H1 (cell line): ENCODE measurements around the gene SLC48A1. TPM values are rescaled to one million over a fixed set of nuclear protein-coding genes. Genes with fewer than 3 reads are reported as not detected.

Experiments used
- CTCF ChIA-PET: fragments of 300-600 bp; sonication (Branson Sonifier 250); formaldehyde crosslinking; loops from one replicate; lab custom pipeline; 2021; ENCODE audit not compliant: partially characterized antibody; lab: Charles Lee
- POLR2A ChIA-PET: fragments of 300-600 bp; sonication (Branson Sonifier 250); formaldehyde crosslinking; loops from one replicate; lab custom pipeline; 2021; ENCODE audit warnings: inconsistent platforms; ENCODE audit not compliant: partially characterized antibody; lab: Charles Lee
- DNase-seq, 2 experiments: peaks; one replicate each; pipeline versions ENCODE4 v3.0.0 to v3.0.0-alpha.2; 2010 to 2022; ENCODE audit warnings: low spot score in 2 of 2, low read depth in 1 of 2, mixed read lengths in 1 of 2
- FAIRE-seq: peaks from 2 replicates; lab custom pipeline; 2011; peaks lifted over from hg19 to GRCh38; lab: Jason Lieb, UNC
- H2AFZ ChIP-seq: 2 replicates; pipeline ENCODE4 v1.8.1; 2012; ENCODE audit warnings: low read length, inconsistent platforms
- H2AK5ac ChIP-seq: 2 replicates; pipeline ENCODE4 v1.6.1; 2013; ENCODE audit warnings: low read depth, low read length
- H2BK120ac ChIP-seq: replicated peaks from 2 replicates; pipeline ENCODE3; 2013; ENCODE audit warnings: low read depth, low read length, inconsistent platforms
- H2BK12ac ChIP-seq: 2 replicates; pipeline ENCODE4 v1.6.1; 2013; ENCODE audit warnings: low read depth, low read length
- H2BK15ac ChIP-seq: 2 replicates; pipeline ENCODE4 v1.6.1; 2013; ENCODE audit warnings: low read length
- H2BK20ac ChIP-seq: 2 replicates; pipeline ENCODE4 v1.6.1; 2013; ENCODE audit warnings: low read length
- H2BK5ac ChIP-seq: 2 replicates; pipeline ENCODE4 v1.6.1; 2013; ENCODE audit warnings: low read depth, low read length
- H3K14ac ChIP-seq: 2 replicates; pipeline ENCODE4 v1.6.1; 2013; ENCODE audit warnings: inconsistent platforms; ENCODE audit not compliant: insufficient read length
- H3K18ac ChIP-seq: 2 replicates; pipeline ENCODE4 v1.6.1; 2013; ENCODE audit warnings: low read length; ENCODE audit errors: extremely low read depth
- H3K23ac ChIP-seq: 2 replicates; pipeline ENCODE4 v1.6.1; 2013; ENCODE audit warnings: inconsistent platforms; ENCODE audit not compliant: insufficient read length
- H3K23me2 ChIP-seq: 2 replicates; pipeline ENCODE4 v1.6.1; 2013; ENCODE audit warnings: low read depth, low read length
- H3K27ac ChIP-seq: 2 replicates; pipeline ENCODE4 v1.6.1; 2011; ENCODE audit warnings: low read depth, low read length, inconsistent platforms
- H3K27me3 ChIP-seq, 4 experiments: replicated peaks in 1 of 4; 1 replicate in 1 of 4; 2 replicates in 3 of 4; pipeline versions ENCODE4 v1.6.1 to v1.8.1; 2011 to 2013; ENCODE audit warnings: low read length in 3 of 4, mild to moderate bottlenecking in 3 of 4, inconsistent platforms in 2 of 4, mixed read lengths in 2 of 4, moderate library complexity in 1 of 4; ENCODE audit not compliant: control insufficient read depth in 3 of 4, insufficient read depth in 3 of 4; ENCODE audit errors: extremely low read depth in 1 of 4
- H3K36me3 ChIP-seq, 4 experiments: 2 replicates each; pipeline versions ENCODE4 v1.6.1 to v1.8.1; 2011 to 2013; ENCODE audit warnings: mild to moderate bottlenecking in 4 of 4, low read length in 3 of 4, moderate library complexity in 2 of 4, control low read depth in 1 of 4, inconsistent platforms in 1 of 4; ENCODE audit not compliant: insufficient read depth in 4 of 4, control insufficient read depth in 2 of 4
- H3K4ac ChIP-seq: replicated peaks from 2 replicates; pipeline ENCODE3; 2013; ENCODE audit warnings: low read length, low read depth, mixed read lengths, inconsistent platforms; ENCODE audit not compliant: insufficient read length
- H3K4me1 ChIP-seq, 4 experiments: replicated peaks in 1 of 4; 1 replicate in 1 of 4; 2 replicates in 3 of 4; pipeline versions ENCODE4 v1.6.1 to v1.8.1; 2011 to 2013; ENCODE audit warnings: low read length in 3 of 4, inconsistent platforms in 2 of 4, mixed read lengths in 1 of 4; ENCODE audit not compliant: insufficient read depth in 4 of 4, control insufficient read depth in 3 of 4
- H3K4me2 ChIP-seq, 2 experiments: 2 replicates each; pipeline versions ENCODE4 v1.6.1 to v1.8.1; 2011 to 2013; ENCODE audit warnings: low read depth in 2 of 2, low read length in 2 of 2, control low read depth in 1 of 2, inconsistent platforms in 1 of 2, mild to moderate bottlenecking in 1 of 2; ENCODE audit not compliant: insufficient read depth in 1 of 2
- H3K4me3 ChIP-seq, 4 experiments: fragments of 200-600, 300-600 bp in 1 of 4; sonication (generic), shearing (Covaris generic), sonication (Bioruptor Twin) in 1 of 4; 2 replicates each; pipeline versions ENCODE4 v1.5.1 to v1.8.1; 2011 to 2016; ENCODE audit warnings: low read length in 4 of 4, low read depth in 3 of 4, control low read depth in 2 of 4, inconsistent platforms in 2 of 4, mild to moderate bottlenecking in 2 of 4, mixed read lengths in 1 of 4, moderate library complexity in 1 of 4; ENCODE audit not compliant: insufficient read depth in 2 of 4; ENCODE audit errors: extremely low read depth in 1 of 4
- H3K56ac ChIP-seq: replicated peaks from 2 replicates; pipeline ENCODE3; 2013; ENCODE audit warnings: low read depth, mild to moderate bottlenecking, mixed read lengths, low read length, inconsistent platforms; ENCODE audit not compliant: insufficient read length
- H3K79me1 ChIP-seq: 2 replicates; pipeline ENCODE4 v1.6.1; 2013; ENCODE audit warnings: low read depth, low read length, control low read depth
- H3K79me2 ChIP-seq, 2 experiments: 2 replicates each; pipeline versions ENCODE4 v1.6.1 to v1.8.1; 2012 to 2013; ENCODE audit warnings: low read length in 2 of 2, mild to moderate bottlenecking in 2 of 2, inconsistent platforms in 1 of 2; ENCODE audit not compliant: insufficient read depth in 2 of 2, control insufficient read depth in 1 of 2
- H3K9ac ChIP-seq, 4 experiments: replicated peaks in 1 of 4; 1 replicate in 1 of 4; 2 replicates in 3 of 4; pipeline versions ENCODE4 v1.6.1 to v1.8.1; 2011 to 2013; ENCODE audit warnings: low read depth in 3 of 4, low read length in 3 of 4, control low read depth in 2 of 4, mild to moderate bottlenecking in 2 of 4, moderate library complexity in 2 of 4, inconsistent platforms in 1 of 4; ENCODE audit errors: extremely low read depth in 1 of 4
- H3K9me3 ChIP-seq, 2 experiments: 2 replicates each; pipeline versions ENCODE4 v1.6.1 to v1.8.1; 2012 to 2013; ENCODE audit warnings: mild to moderate bottlenecking in 2 of 2, moderate library complexity in 2 of 2, control low read depth in 1 of 2, inconsistent platforms in 1 of 2, low read depth in 1 of 2, low read length in 1 of 2, mixed read lengths in 1 of 2; ENCODE audit not compliant: insufficient read depth in 2 of 2
- H4K20me1 ChIP-seq, 2 experiments: replicated peaks in 1 of 2; 2 replicates each; pipeline versions ENCODE3 to v1.8.1; 2011 to 2013; ENCODE audit warnings: inconsistent platforms in 2 of 2, low read length in 2 of 2, mild to moderate bottlenecking in 1 of 2; ENCODE audit not compliant: insufficient read depth in 2 of 2, control insufficient read depth in 1 of 2
- H4K5ac ChIP-seq: 2 replicates; pipeline ENCODE4 v1.6.1; 2013; ENCODE audit warnings: low read length, low read depth, mixed read lengths, inconsistent platforms; ENCODE audit not compliant: insufficient read length
- H4K8ac ChIP-seq: 2 replicates; pipeline ENCODE4 v1.8.0; 2013; ENCODE audit warnings: mild to moderate bottlenecking, moderate library complexity, low read length, inconsistent platforms; ENCODE audit not compliant: insufficient read depth; ENCODE audit errors: extremely low read depth
- H4K91ac ChIP-seq: replicated peaks from 2 replicates; pipeline ENCODE3; 2013; ENCODE audit warnings: low read length, mixed read lengths, inconsistent platforms; ENCODE audit not compliant: insufficient read length
- ASH2L ChIP-seq: fragments of 200-600, 300-600 bp; sonication (generic); IDR thresholded peaks from one replicate; pipeline ENCODE4 v1.7.1; 2017; ENCODE audit warnings: low read length
- CHD2 ChIP-seq: IDR thresholded peaks from 2 replicates; pipeline ENCODE4 v1.6.1; 2012; ENCODE audit warnings: low read length, improper control_type of control experiment
- EP300 ChIP-seq, 2 experiments: IDR thresholded peaks; 1 replicate in 1 of 2; 2 replicates in 1 of 2; pipeline ENCODE4 v1.6.1; 2011 to 2012; ENCODE audit warnings: low read depth in 2 of 2, low read length in 2 of 2, mild to moderate bottlenecking in 2 of 2, borderline replicate concordance in 1 of 2, inconsistent platforms in 1 of 2, moderate library complexity in 1 of 2
- GABPA ChIP-seq: IDR thresholded peaks from 2 replicates; pipeline ENCODE4 v1.6.1; 2011; ENCODE audit warnings: mild to moderate bottlenecking, low read length, moderate library complexity, borderline replicate concordance; ENCODE audit not compliant: insufficient read depth
- GTF2F1 ChIP-seq: IDR thresholded peaks from 2 replicates; pipeline ENCODE4 v1.6.1; 2012; ENCODE audit warnings: low read depth, low read length, improper control_type of control experiment, borderline replicate concordance
- POLR2A ChIP-seq, 2 experiments: IDR thresholded peaks; 1 replicate in 1 of 2; 2 replicates in 1 of 2; pipeline ENCODE4 v1.6.1; 2011; ENCODE audit warnings: low read depth in 2 of 2, low read length in 2 of 2, mild to moderate bottlenecking in 2 of 2; ENCODE audit errors: control extremely low read depth in 1 of 2
- RAD21 ChIP-seq, 2 experiments: IDR thresholded peaks in 1 of 2; conservative IDR thresholded peaks in 1 of 2; 2 replicates each; pipeline ENCODE4 v1.6.1; 2011; ENCODE audit warnings: low read depth in 2 of 2, low read length in 2 of 2, improper control_type of control experiment in 1 of 2, inconsistent platforms in 1 of 2, mild to moderate bottlenecking in 1 of 2, moderate library complexity in 1 of 2
- RFX5 ChIP-seq: IDR thresholded peaks from 2 replicates; pipeline ENCODE4 v1.6.1; 2011; ENCODE audit warnings: low read depth, low read length, improper control_type of control experiment, borderline replicate concordance
- RNF2 ChIP-seq: fragments of 200-900, 300-1000 bp; sonication (generic); IDR thresholded peaks from 2 replicates; pipeline ENCODE4 v1.7.1; 2016; ENCODE audit warnings: borderline replicate concordance, low read depth, mild to moderate bottlenecking, antibody characterized with exemption, low read length; ENCODE audit not compliant: poor library complexity, severe bottlenecking; ENCODE audit errors: missing control alignments
- SRF ChIP-seq: IDR thresholded peaks from 2 replicates; pipeline ENCODE4 v1.6.1; 2011; ENCODE audit warnings: mild to moderate bottlenecking, low read depth, low read length, moderate library complexity
- TBP ChIP-seq: IDR thresholded peaks from 2 replicates; pipeline ENCODE4 v1.6.1; 2011; ENCODE audit warnings: low read depth, low read length, improper control_type of control experiment
- YY1 ChIP-seq: IDR thresholded peaks from 2 replicates; pipeline ENCODE4 v1.6.1; 2011; ENCODE audit warnings: low read depth, mild to moderate bottlenecking, low read length
- WGBS, 2 experiments: shearing (Covaris generic) in 1 of 2; methylation state at CpG; one replicate each; pipeline versions ENCODE4 v1.1.6 to v1.1.7; 2013 to 2015; ENCODE audit warnings: low lambda C conversion rate in 2 of 2, mixed read lengths in 2 of 2, inconsistent platforms in 1 of 2, low coverage in 1 of 2, missing lambda C conversion rate in 1 of 2; ENCODE audit not compliant: insufficient replicate concordance in 2 of 2, insufficient coverage in 1 of 2, insufficient read length in 1 of 2; ENCODE audit errors: extremely low coverage in 1 of 2, missing lambda C conversion rate in 1 of 2; 5-methylcytosine and 5-hydroxymethylcytosine counted together
- polyA plus RNA-seq, 7 experiments: library from polyadenylated mRNA; depleted of rRNA in 3 of 7; stranded (reverse) in 5 of 7; unstranded in 2 of 7; fragments of >200 nt in 5 of 7; fragments of 200-250 nt in 2 of 7; gene quantifications; 1 replicate in 5 of 7; 2 replicates in 1 of 7; 4 replicates in 1 of 7; pipeline versions ENCODE4 v1.2.1 to v1.2.3, GENCODE V29; 2011 to 2013; ENCODE audit warnings: missing spikeins in 2 of 7, mixed read lengths in 2 of 7
- total RNA-seq: library from RNA; stranded (reverse); fragmentation: NEBNext Ultra II Directional; extraction: Animal tissue kit (Norgen Biotek cat#: 25700); gene quantifications from 2 replicates; pipeline ENCODE4 v1.2.1, GENCODE V29; 2021

SLC48A1 gene
- total and polyA plus RNA-seq, 2 of the 8 experiments (the other 6 are each of a cell fraction or from before 2014, with no cell fraction given), result 9.5 to 14.1 TPM

GRCh38 chr12:47783024-47783755, 10.2 kb downstream of the SLC48A1 start:
- Histone ChIP-seq H3K79me2 (no peaks in the 10 kb centered on the region), H2AFZ (no peak overlapping the region), H2BK20ac (no peak overlapping the region), H3K27me3 (peaks cover 0 to 5% (median 3%) of the 10 kb centered on the region in 4 experiments; a peak in 2 of 7 replicates), H4K91ac (no peak overlapping the region), H3K9me3 (no peaks in the 10 kb centered on the region), H2BK12ac (no peak overlapping the region), H3K56ac (no peak overlapping the region), H3K23ac (no peak overlapping the region), H2BK5ac (no peak overlapping the region), H3K9ac (no peak overlapping the region), H3K4me3 (no peak overlapping the region), H4K5ac (no peak overlapping the region), H2BK15ac (no peak overlapping the region), H3K14ac (no peak overlapping the region), H3K4me2 (no peak overlapping the region), H3K23me2 (peaks cover 2% of the 10 kb centered on the region; the same call in 1 of the 2 replicates), H3K18ac (no peak overlapping the region), H2BK120ac (no peak overlapping the region), H3K27ac (no peak overlapping the region), H3K36me3 (peaks cover 20 to 32% (median 28%) of the 10 kb centered on the region in 4 experiments), H4K8ac (no peak overlapping the region), H4K20me1 (peaks cover 0 to 32% of the 10 kb centered on the region in 2 experiments), H3K79me1 (no peaks in the 10 kb centered on the region), H2AK5ac (no peak overlapping the region), H3K4me1 (peaks cover 0 to 15% (median 8%) of the 10 kb centered on the region in 4 experiments; a peak in 5 of 7 replicates), H3K4ac (no peak overlapping the region)
- TF ChIP-seq POLR2A (IDR thresholded peaks at IDR 0.05; ENCODE audit: control extremely low read depth in 1 of 2, low read depth in 2 of 2, low read length in 2 of 2), result no peak
- TF ChIP-seq GTF2F1, result no peak
- TF ChIP-seq GABPA, result no peak
- no peak for TF ChIP-seq RAD21 (IDR thresholded peaks at IDR 0.05 in 1 of 2, conservative IDR thresholded peaks at IDR 0.05 in 1 of 2; ENCODE audit: low read depth in 2 of 2, low read length in 2 of 2)
- no peak for TF ChIP-seq TBP
- TF ChIP-seq RFX5, result no peak
- TF ChIP-seq RNF2, result no peak
- TF ChIP-seq CHD2, result no peak
- TF ChIP-seq YY1, result no peak
- TF ChIP-seq EP300 (IDR thresholded peaks at IDR 0.05; ENCODE audit: borderline replicate concordance in 1 of 2, low read depth in 2 of 2, low read length in 2 of 2), result no peak
- no peak for TF ChIP-seq SRF
- no peak for TF ChIP-seq ASH2L
- DNase-seq (no peak), FAIRE-seq (no peak)
- ChIA-PET POLR2A (interaction anchor here (1.1 to 5.0 kb wide), 5 partner anchors 8 to 40 kb away, joined by 3 to 62 read pairs (median 5); no protein-coding TSS in a partner anchor), CTCF (interaction anchor here (1.3 to 58.8 kb wide), 6 partner anchors 8 to 73 kb away, joined by 3 to 2442 read pairs (median 240); partner anchors contain the start of genes ENDOU, RAPGEF3 and RPAP3)
- 93% methylated on average over 14 of the region's 17 CpGs; no CpG with 5 or more reads in 1 of the 2 experiments for WGBS, 2 experiments
